Measurements from ENCODE around the gene MLXIP.

GRCh38 chr12:122062832-122063693 lies 15.5 kb upstream of the MLXIP start:
- TF ChIP-seq CTCF (IDR thresholded peaks at IDR 0.05) (no peak), POLR2A (IDR thresholded peaks at IDR 0.05) (peak; percentile 18), EP300 (IDR thresholded peaks at IDR 0.05) (no peak)

All from ovary (tissue), 3 donors.